HepG2 (cell line): Measurements from ENCODE around the gene EXOC3L2. TPM values are rescaled to one million over a fixed set of nuclear protein-coding genes. Genes with fewer than 3 reads are reported as not detected.

Experiments used
- ATAC-seq: fragments of 200-7000 bp; cut with Tn5 transposase; 3 replicates; pipeline ENCODE4 v1.9.1; 2020; ENCODE audit warnings: mild to moderate bottlenecking, moderate library complexity
- BruUV-seq: library from RNA; stranded (reverse); fragments of 400-500 nt; replicated peaks from 2 replicates; lab custom pipeline; 2021; lab: Mats Ljungman, UMichigan
- CTCF ChIA-PET: fragments of 300-600 bp; formaldehyde crosslinking; extraction: SDS; loops from one replicate; lab custom pipeline; 2021; ENCODE audit warnings: low total read pairs, inconsistent platforms, low intra/inter-chr PET ratio; lab: Yijun Ruan, JAX
- POLR2A ChIA-PET: fragments of 350-600 bp; sonication (Branson Sonifier 250); formaldehyde crosslinking; loops from one replicate; lab custom pipeline; 2020; ENCODE audit warnings: antibody characterized with exemption, inconsistent platforms; lab: Yijun Ruan, JAX
- DNase-seq: peaks from one replicate; pipeline ENCODE4 v3.0.0-alpha.2; 2015; ENCODE audit warnings: low spot score
- FAIRE-seq: peaks from 3 replicates; lab custom pipeline; 2011; peaks lifted over from hg19 to GRCh38; lab: Jason Lieb, UNC
- H2AFZ ChIP-seq: one replicate; pipeline ENCODE4 v1.6.1; 2011; ENCODE audit warnings: low read length, inconsistent platforms
- H3K27ac ChIP-seq: fragments of 300-600 bp; 3 replicates; pipeline ENCODE4 v1.8.0; 2011; ENCODE audit warnings: mixed run types, mild to moderate bottlenecking, mixed read lengths, low read length, inconsistent platforms; ENCODE audit not compliant: insufficient read depth; ENCODE audit errors: extremely low read length
- H3K27me3 ChIP-seq, 2 experiments: fragments of 200-600 bp in 1 of 2; 2 replicates in 1 of 2; 3 replicates in 1 of 2; pipeline versions ENCODE4 v1.6.0 to v1.8.0; 2011; ENCODE audit warnings: low read length in 2 of 2, mild to moderate bottlenecking in 2 of 2, moderate library complexity in 2 of 2, inconsistent platforms in 1 of 2; ENCODE audit not compliant: insufficient read depth in 2 of 2, control insufficient read depth in 1 of 2
- H3K36me3 ChIP-seq, 2 experiments: fragments of 200-600 bp in 1 of 2; replicated peaks in 1 of 2; 2 replicates in 1 of 2; 3 replicates in 1 of 2; pipeline versions ENCODE4 v1.5.1 to v1.8.0; 2011; ENCODE audit warnings: low read length in 2 of 2, inconsistent platforms in 1 of 2; ENCODE audit not compliant: insufficient read depth in 2 of 2, control insufficient read depth in 1 of 2
- H3K4me1 ChIP-seq: 2 replicates; pipeline ENCODE4 v1.5.1; 2012; ENCODE audit warnings: low read length, inconsistent platforms; ENCODE audit not compliant: insufficient read depth
- H3K4me2 ChIP-seq: 2 replicates; pipeline ENCODE4 v1.6.0; 2011; ENCODE audit warnings: low read depth, low read length, inconsistent platforms
- H3K4me3 ChIP-seq, 3 experiments: fragments of 200-600 bp in 1 of 3; sonication (generic), shearing (Covaris generic) in 1 of 3; replicated peaks in 1 of 3; 2 replicates each; pipeline ENCODE4 v1.5.1; 2011 to 2016; ENCODE audit warnings: low read length in 3 of 3, inconsistent platforms in 2 of 3, low read depth in 2 of 3, mild to moderate bottlenecking in 2 of 3, control low read depth in 1 of 3, mixed read lengths in 1 of 3; ENCODE audit not compliant: insufficient read depth in 1 of 3
- H3K79me2 ChIP-seq: one replicate; pipeline ENCODE4 v1.6.1; 2011; ENCODE audit warnings: low read length, inconsistent platforms; ENCODE audit not compliant: insufficient read depth
- H3K9ac ChIP-seq: 2 replicates; pipeline ENCODE4 v1.6.0; 2011; ENCODE audit warnings: mild to moderate bottlenecking, low read depth, low read length, inconsistent platforms; ENCODE audit not compliant: insufficient read depth
- H3K9me3 ChIP-seq: 2 replicates; pipeline ENCODE4 v1.5.1; 2012; ENCODE audit warnings: mild to moderate bottlenecking, low read length
- H4K20me1 ChIP-seq: 2 replicates; pipeline ENCODE4 v1.6.0; 2011; ENCODE audit warnings: inconsistent platforms, mild to moderate bottlenecking, low read length, moderate library complexity; ENCODE audit not compliant: insufficient read depth
- CEBPG ChIP-seq: IDR thresholded peaks from 2 replicates; pipeline ENCODE4 v1.6.1; 2016
- ISL2 ChIP-seq: sonication (generic); formaldehyde crosslinking; IDR thresholded peaks from 2 replicates; pipeline ENCODE4 v1.5.0; 2020; ENCODE audit warnings: missing genetic modification reagents
- JUND ChIP-seq: sonication (generic); formaldehyde crosslinking; IDR thresholded peaks from 2 replicates; pipeline ENCODE4 v1.8.0; 2022; ENCODE audit warnings: mild to moderate bottlenecking, missing genetic modification reagents
- KDM5A ChIP-seq: fragments of 200-600 bp; sonication (generic); IDR thresholded peaks from 2 replicates; pipeline ENCODE4 v1.7.0; 2018; ENCODE audit warnings: antibody characterized with exemption, mild to moderate bottlenecking, low read length, borderline replicate concordance
- MLLT10 ChIP-seq: sonication (generic); formaldehyde crosslinking; IDR thresholded peaks from 2 replicates; pipeline ENCODE4 v1.4.0; 2020; ENCODE audit warnings: missing genetic modification reagents
- RCOR2 ChIP-seq: IDR thresholded peaks from 2 replicates; pipeline ENCODE4 v1.6.1; 2016; ENCODE audit warnings: missing biosample characterization, missing genetic modification reagents
- TAF1 ChIP-seq: sonication (generic); formaldehyde crosslinking; IDR thresholded peaks from 2 replicates; pipeline ENCODE4 v1.4.0; 2020; ENCODE audit warnings: missing genetic modification reagents
- ZC3H13 ChIP-seq: sonication (generic); formaldehyde crosslinking; IDR thresholded peaks from 2 replicates; pipeline ENCODE4 v1.8.1; 2023; ENCODE audit warnings: mild to moderate bottlenecking, missing genetic modification reagents, moderate library complexity
- ZNF331 ChIP-seq: sonication (generic); formaldehyde crosslinking; IDR thresholded peaks from 2 replicates; pipeline ENCODE4 v1.4.0; 2020; ENCODE audit warnings: missing genetic modification reagents
- ZNF558 ChIP-seq: sonication (generic); formaldehyde crosslinking; IDR thresholded peaks from 2 replicates; pipeline ENCODE4 v1.9.0; 2022; ENCODE audit warnings: mild to moderate bottlenecking, missing genetic modification reagents, borderline replicate concordance
- ZNF678 ChIP-seq: sonication (generic); formaldehyde crosslinking; IDR thresholded peaks from 2 replicates; pipeline ENCODE4 v1.4.0; 2020; ENCODE audit warnings: mild to moderate bottlenecking, missing genetic modification reagents
- WGBS: methylation state at CpG from one replicate; pipeline ENCODE4 v1.1.6; 2017; ENCODE audit warnings: low lambda C conversion rate; 5-methylcytosine and 5-hydroxymethylcytosine counted together
- in situ Hi-C: cut with HindIII; loops from 2 replicates; pipeline ENCODE4 v1.10.0; 2017; ENCODE audit warnings: low pct_unique_long_range_greater_than_20kb; ENCODE audit not compliant: extremely low pct_ligation_motif_present
- intact Hi-C: fragments of 100-400 bp; cut with micrococcal nuclease; formaldehyde crosslinking; loops from one replicate; pipeline ENCODE4 v1.10.0; 2022; ENCODE audit not compliant: unreplicated experiment
- polyA plus RNA-seq, 8 experiments: library from polyadenylated mRNA; depleted of rRNA in 3 of 8; stranded (reverse) in 7 of 8; unstranded in 1 of 8; fragments of >200 nt; fragmentation: Illumina TruSeq in 4 of 8; extraction: Trizol in 4 of 8; gene quantifications; 2 replicates each; pipeline versions ENCODE4 v1.2.1 to v1.2.3, GENCODE V29; 2011 to 2016; ENCODE audit warnings: low read depth in 4 of 8, missing spikeins in 1 of 8, mixed read lengths in 1 of 8; ENCODE audit not compliant: insufficient read depth in 1 of 8
- total RNA-seq, 5 experiments: library from RNA; depleted of rRNA; stranded (reverse); fragments of >200 nt; fragmentation: Illumina TruSeq; extraction: Trizol; gene quantifications; 2 replicates each; pipeline ENCODE4 v1.2.3, GENCODE V29; 2016; ENCODE audit warnings: low read depth in 1 of 5
- TF ChIP-seq, protein P1 (sequence below): IDR thresholded peaks from 2 replicates; pipeline ENCODE4 v1.6.1; 2016; ENCODE audit warnings: missing genetic modification reagents, missing compliant biosample characterization
- TF ChIP-seq, protein P2 (sequence below): sonication (generic); formaldehyde crosslinking; IDR thresholded peaks from one replicate; pipeline ENCODE4 v1.5.1; 2020; ENCODE audit warnings: mild to moderate bottlenecking, missing genetic modification reagents; ENCODE audit errors: not compliant biosample characterization
- TF ChIP-seq, protein P3 (sequence below): IDR thresholded peaks from 2 replicates; pipeline ENCODE4 v1.6.1; 2016; ENCODE audit warnings: control low read depth

Gene EXOC3L2
- total and polyA plus RNA-seq, 2 of the 13 experiments (the other 11 are each of a cell fraction or from before 2014, with no cell fraction given): 0.21 TPM; not detected in 1

DNA sequence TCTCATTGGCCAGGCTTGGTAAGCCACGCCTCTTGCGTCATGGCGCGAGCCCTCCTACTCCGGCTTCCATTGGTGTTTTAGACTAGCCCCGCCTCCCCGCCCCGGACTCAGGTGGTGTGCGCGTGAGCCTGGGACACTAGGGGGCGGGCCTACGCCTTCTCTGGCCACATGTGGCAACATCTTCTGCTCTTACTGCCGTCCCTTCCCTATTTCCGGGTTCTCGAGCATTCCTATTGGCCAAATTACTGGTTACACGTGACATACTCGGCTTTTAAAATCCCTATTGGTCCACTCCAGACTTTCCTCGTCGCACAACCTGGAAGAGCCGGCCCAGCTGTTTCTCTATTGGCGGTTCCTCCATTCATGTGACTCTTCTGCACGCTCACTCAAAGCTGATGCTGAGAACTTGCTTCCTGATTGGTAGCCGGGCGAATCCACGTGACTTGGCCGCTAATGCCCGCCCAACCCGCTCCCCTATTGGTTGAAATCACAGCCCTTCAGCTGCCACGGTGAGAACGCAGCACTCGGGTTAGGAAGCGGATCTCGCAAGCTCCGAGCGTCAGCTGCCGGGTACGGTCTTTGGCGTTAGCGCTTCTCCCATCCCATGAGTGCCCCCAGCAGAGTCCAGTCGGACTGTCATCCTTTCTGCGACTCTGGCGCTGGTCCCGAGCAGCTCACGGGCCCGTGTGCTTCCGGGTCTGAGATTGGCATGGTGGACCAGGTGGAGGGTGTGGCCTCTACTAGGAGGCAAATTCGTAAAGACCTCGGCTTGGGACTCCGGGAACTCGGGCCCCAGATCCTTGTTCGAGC lies 66.7 kb downstream of the EXOC3L2 start, which contains the start of gene BLOC1S3:
TSS of gene BLOC1S3 (plus strand) at position 523 of the 810 bp plus-strand sequence. CDS start 513 bp downstream, outside the sequence.
- ChIA-PET CTCF (no interaction called here), POLR2A (interaction anchor here (0.8 to 3.4 kb wide), 17 partner anchors 9 to 291 kb away, joined by 3 to 29 read pairs (median 5); partner anchors contain the start of genes CLASRP, ERCC2, GEMIN7 and PPP1R37)
- Histone ChIP-seq H3K36me3 (no peaks in the 10 kb centered on the region), H3K79me2 (peaks cover 17% of the 10 kb centered on the region), H3K4me1 (peaks cover 46% of the 10 kb centered on the region), H3K9ac (peak within 1 kb of the TSS; percentile 83), H3K4me3 (peak within 1 kb of the TSS; percentile 76 to 92 (median 87)), H3K4me2 (peak within 1 kb of the TSS; percentile 76), H2AFZ (no peak within 1 kb of the TSS), H3K27me3 (no peaks in the 10 kb centered on the region; a peak in 1 of 5 replicates), H3K9me3 (no peaks in the 10 kb centered on the region), H4K20me1 (no peaks in the 10 kb centered on the region), H3K27ac (peak within 1 kb of the TSS; percentile 79)
- ATAC-seq (peak; percentile 86), DNase-seq (peak; percentile 100), FAIRE-seq (peak; percentile 100)
- in situ Hi-C loops: no loop called here
- no TSS peak for BruUV-seq
- WGBS: 1% methylated on average over 43 of the region's 51 CpGs
- intact Hi-C loops: no loop called here
- no peak for TF ChIP-seq MLLT10 (CRISPR knock-in tag)
- TF ChIP-seq ZNF331 (CRISPR knock-in tag): 0 out of 2 replicates have a peak, but pooled peaks have one; percentile 10
- TF ChIP-seq, protein P1, sequence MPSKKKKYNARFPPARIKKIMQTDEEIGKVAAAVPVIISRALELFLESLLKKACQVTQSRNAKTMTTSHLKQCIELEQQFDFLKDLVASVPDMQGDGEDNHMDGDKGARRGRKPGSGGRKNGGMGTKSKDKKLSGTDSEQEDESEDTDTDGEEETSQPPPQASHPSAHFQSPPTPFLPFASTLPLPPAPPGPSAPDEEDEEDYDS (CRISPR knock-in tag): peak; percentile 91
- TF ChIP-seq ZC3H13: 0 out of 2 replicates have a peak, but pooled peaks have one; percentile 18
- TF ChIP-seq CEBPG: peak; percentile 85
- no peak for TF ChIP-seq ISL2
- peak; percentile 59; the same call in 1 of the 2 replicates for TF ChIP-seq KDM5A
- TF ChIP-seq ZNF678 (CRISPR knock-in tag): 0 out of 2 replicates have a peak, but pooled peaks have one; percentile 40
- TF ChIP-seq, protein P2, sequence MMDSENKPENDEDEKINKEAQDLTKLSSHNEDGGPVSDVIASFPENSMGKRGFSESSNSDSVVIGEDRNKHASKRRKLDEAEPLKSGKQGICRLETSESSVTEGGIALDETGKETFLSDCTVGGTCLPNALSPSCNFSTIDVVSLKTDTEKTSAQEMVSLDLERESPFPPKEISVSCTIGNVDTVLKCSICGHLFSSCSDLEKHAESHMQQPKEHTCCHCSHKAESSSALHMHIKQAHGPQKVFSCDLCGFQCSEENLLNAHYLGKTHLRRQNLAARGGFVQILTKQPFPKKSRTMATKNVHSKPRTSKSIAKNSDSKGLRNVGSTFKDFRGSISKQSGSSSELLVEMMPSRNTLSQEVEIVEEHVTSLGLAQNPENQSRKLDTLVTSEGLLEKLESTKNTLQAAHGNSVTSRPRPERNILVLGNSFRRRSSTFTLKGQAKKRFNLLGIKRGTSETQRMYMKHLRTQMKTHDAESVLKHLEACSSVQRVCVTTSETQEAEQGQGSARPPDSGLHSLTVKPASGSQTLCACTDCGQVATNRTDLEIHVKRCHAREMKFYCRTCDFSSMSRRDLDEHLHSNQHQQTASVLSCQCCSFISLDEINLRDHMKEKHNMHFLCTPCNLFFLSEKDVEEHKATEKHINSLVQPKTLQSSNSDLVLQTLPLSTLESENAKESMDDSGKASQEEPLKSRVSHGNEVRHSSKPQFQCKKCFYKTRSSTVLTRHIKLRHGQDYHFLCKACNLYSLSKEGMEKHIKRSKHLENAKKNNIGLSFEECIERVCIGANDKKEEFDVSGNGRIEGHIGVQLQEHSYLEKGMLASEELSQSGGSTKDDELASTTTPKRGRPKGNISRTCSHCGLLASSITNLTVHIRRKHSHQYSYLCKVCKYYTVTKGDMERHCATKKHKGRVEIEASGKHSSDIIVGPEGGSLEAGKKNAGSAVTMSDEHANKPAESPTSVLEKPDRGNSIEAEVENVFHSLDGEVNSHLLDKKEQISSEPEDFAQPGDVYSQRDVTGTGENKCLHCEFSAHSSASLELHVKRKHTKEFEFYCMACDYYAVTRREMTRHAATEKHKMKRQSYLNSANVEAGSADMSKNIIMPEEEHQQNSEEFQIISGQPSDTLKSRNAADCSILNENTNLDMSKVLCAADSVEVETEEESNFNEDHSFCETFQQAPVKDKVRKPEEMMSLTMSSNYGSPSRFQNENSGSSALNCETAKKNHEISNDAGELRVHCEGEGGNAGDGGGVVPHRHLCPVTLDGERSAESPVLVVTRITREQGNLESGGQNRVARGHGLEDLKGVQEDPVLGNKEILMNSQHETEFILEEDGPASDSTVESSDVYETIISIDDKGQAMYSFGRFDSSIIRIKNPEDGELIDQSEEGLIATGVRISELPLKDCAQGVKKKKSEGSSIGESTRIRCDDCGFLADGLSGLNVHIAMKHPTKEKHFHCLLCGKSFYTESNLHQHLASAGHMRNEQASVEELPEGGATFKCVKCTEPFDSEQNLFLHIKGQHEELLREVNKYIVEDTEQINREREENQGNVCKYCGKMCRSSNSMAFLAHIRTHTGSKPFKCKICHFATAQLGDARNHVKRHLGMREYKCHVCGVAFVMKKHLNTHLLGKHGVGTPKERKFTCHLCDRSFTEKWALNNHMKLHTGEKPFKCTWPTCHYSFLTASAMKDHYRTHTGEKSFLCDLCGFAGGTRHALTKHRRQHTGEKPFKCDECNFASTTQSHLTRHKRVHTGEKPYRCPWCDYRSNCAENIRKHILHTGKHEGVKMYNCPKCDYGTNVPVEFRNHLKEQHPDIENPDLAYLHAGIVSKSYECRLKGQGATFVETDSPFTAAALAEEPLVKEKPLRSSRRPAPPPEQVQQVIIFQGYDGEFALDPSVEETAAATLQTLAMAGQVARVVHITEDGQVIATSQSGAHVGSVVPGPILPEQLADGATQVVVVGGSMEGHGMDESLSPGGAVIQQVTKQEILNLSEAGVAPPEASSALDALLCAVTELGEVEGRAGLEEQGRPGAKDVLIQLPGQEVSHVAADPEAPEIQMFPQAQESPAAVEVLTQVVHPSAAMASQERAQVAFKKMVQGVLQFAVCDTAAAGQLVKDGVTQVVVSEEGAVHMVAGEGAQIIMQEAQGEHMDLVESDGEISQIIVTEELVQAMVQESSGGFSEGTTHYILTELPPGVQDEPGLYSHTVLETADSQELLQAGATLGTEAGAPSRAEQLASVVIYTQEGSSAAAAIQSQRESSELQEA (CRISPR knock-in tag): peak; percentile 21
- no peak for TF ChIP-seq RCOR2 (CRISPR knock-in tag)
- TF ChIP-seq ZNF558 (CRISPR knock-in tag): no peak
- TF ChIP-seq JUND: no peak
- TF ChIP-seq, protein P3, sequence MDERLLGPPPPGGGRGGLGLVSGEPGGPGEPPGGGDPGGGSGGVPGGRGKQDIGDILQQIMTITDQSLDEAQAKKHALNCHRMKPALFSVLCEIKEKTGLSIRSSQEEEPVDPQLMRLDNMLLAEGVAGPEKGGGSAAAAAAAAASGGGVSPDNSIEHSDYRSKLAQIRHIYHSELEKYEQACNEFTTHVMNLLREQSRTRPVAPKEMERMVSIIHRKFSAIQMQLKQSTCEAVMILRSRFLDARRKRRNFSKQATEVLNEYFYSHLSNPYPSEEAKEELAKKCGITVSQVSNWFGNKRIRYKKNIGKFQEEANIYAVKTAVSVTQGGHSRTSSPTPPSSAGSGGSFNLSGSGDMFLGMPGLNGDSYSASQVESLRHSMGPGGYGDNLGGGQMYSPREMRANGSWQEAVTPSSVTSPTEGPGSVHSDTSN (CRISPR knock-in tag): peak; percentile 63
- TF ChIP-seq TAF1: peak; percentile 53
